Tibial nerve (tissue), 4 donors: ENCODE data around the gene FSTL1.

Experiments
- CTCF ChIP-seq, 5 experiments: fragments of 200-600 bp in 3 of 5; fragments of 450-650 bp in 2 of 5; sonication (generic) in 3 of 5; IDR thresholded peaks; one replicate each; pipeline ENCODE4 v1.5.1; 2016 to 2019; ENCODE audit warnings: antibody characterized with exemption in 5 of 5, mild to moderate bottlenecking in 3 of 5, moderate library complexity in 2 of 5
- EP300 ChIP-seq, 2 donors: sonication (generic); formaldehyde crosslinking; IDR thresholded peaks; one replicate each; pipeline ENCODE4 v1.6.1; 2017; ENCODE audit warnings: antibody characterized with exemption in 2 of 2, mild to moderate bottlenecking in 1 of 2
- POLR2A ChIP-seq, 2 donors: fragments of 450-650 bp; IDR thresholded peaks; one replicate each; pipeline ENCODE4 v1.6.1; 2017; ENCODE audit warnings: antibody characterized with exemption in 2 of 2, mild to moderate bottlenecking in 2 of 2, moderate library complexity in 2 of 2

DNA sequence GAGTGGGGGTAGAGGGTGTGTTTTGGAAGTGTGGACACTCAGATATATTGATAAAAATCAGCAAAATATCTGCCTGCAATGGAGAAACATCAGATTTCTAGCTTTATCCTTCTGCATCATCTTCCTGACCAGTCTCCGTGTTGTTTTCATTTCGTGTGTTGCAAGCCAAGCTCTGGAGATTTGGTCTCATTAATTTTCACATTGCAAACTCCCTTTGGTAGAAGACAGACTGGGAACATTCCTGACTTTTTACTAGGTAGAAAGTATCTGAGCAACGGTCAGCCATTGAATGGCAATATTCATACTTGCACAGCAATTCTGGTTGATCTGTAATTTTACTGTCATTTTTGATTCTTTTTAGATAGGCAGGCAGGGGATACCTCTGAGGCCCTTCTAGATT is 30.4 kb downstream of the FSTL1 start:
- TF ChIP-seq CTCF (IDR thresholded peaks at IDR 0.05) (no peak), POLR2A (IDR thresholded peaks at IDR 0.05) (no peak), EP300 (IDR thresholded peaks at IDR 0.05) (no peak)
